ENCODE results near the gene CORO2B.

The CORO2B gene

GRCh38 chr15:68650901-68651709 is 72.3 kb downstream of the CORO2B start:
- peak overlapping the region; percentile 71; the same call in 1 of the 2 replicates for H3K27ac ChIP-seq
- TF ChIP-seq FOXP2 (optimal IDR thresholded peaks at IDR 0.05; ENCODE audit: control extremely low read depth, extremely low read length, insufficient read depth) (no peak), POLR2AphosphoS5 (IDR thresholded peaks at IDR 0.05; ENCODE audit: borderline replicate concordance, low read depth, low read length) (no peak), EZH2 (IDR thresholded peaks at IDR 0.05) (no peak)
- H3K9me3 ChIP-seq (ENCODE audit: low read depth, low read length): no peaks in the 10 kb centered on the region
- no peaks in the 10 kb centered on the region for H3K36me3 ChIP-seq (ENCODE audit: insufficient read depth, low read length)
- H3K4me3 ChIP-seq: peak overlapping the region; percentile 36; the same call in 1 of the 2 replicates
- H3K9ac ChIP-seq (ENCODE audit: insufficient read length): peak overlapping the region; percentile 30
- DNase-seq (ENCODE audit: low read depth, low spot score): no peak

GRCh38 chr15:68651916-68652525 is 73.2 kb downstream of the CORO2B start:
- Histone ChIP-seq H3K36me3 (ENCODE audit: insufficient read depth, low read length) (no peaks in the 10 kb centered on the region), H3K9ac (ENCODE audit: insufficient read length) (peak overlapping the region; percentile 30), H3K9me3 (ENCODE audit: low read depth, low read length) (no peaks in the 10 kb centered on the region), H3K4me3 (peak overlapping the region; percentile 36; the same call in 1 of the 2 replicates), H3K27ac (peak overlapping the region; percentile 71; the same call in 1 of the 2 replicates)
- no peak for TF ChIP-seq FOXP2 (optimal IDR thresholded peaks at IDR 0.05; ENCODE audit: control extremely low read depth, extremely low read length, insufficient read depth)
- no peak for TF ChIP-seq POLR2AphosphoS5 (IDR thresholded peaks at IDR 0.05; ENCODE audit: borderline replicate concordance, low read depth, low read length)
- no peak for TF ChIP-seq EZH2 (IDR thresholded peaks at IDR 0.05)
- no peak for DNase-seq (ENCODE audit: low read depth, low spot score)

GRCh38 chr15:68653031-68653635 is 74.3 kb downstream of the CORO2B start:
- Histone ChIP-seq H3K9me3 (ENCODE audit: low read depth, low read length) (no peaks in the 10 kb centered on the region), H3K4me3 (no peak overlapping the region), H3K36me3 (ENCODE audit: insufficient read depth, low read length) (no peaks in the 10 kb centered on the region), H3K9ac (ENCODE audit: insufficient read length) (no peak overlapping the region), H3K27ac (no peak overlapping the region)
- no peak for DNase-seq (ENCODE audit: low read depth, low spot score)
- no peak for TF ChIP-seq EZH2 (IDR thresholded peaks at IDR 0.05)
- no peak for TF ChIP-seq POLR2AphosphoS5 (IDR thresholded peaks at IDR 0.05; ENCODE audit: borderline replicate concordance, low read depth, low read length)
- TF ChIP-seq FOXP2 (optimal IDR thresholded peaks at IDR 0.05; ENCODE audit: control extremely low read depth, extremely low read length, insufficient read depth): no peak

- Histone ChIP-seq H3K9ac (ENCODE audit: insufficient read length) (no peak overlapping the region), H3K27ac (no peak overlapping the region), H3K9me3 (ENCODE audit: low read depth, low read length) (no peaks in the 10 kb centered on the region), H3K4me3 (no peak overlapping the region), H3K36me3 (ENCODE audit: insufficient read depth, low read length) (no peaks in the 10 kb centered on the region)
- TF ChIP-seq FOXP2 (optimal IDR thresholded peaks at IDR 0.05; ENCODE audit: control extremely low read depth, extremely low read length, insufficient read depth) (no peak), EZH2 (IDR thresholded peaks at IDR 0.05) (no peak), POLR2AphosphoS5 (IDR thresholded peaks at IDR 0.05; ENCODE audit: borderline replicate concordance, low read depth, low read length) (no peak)
- no peak for DNase-seq (ENCODE audit: low read depth, low spot score)
Measured at GRCh38 chr15:68653801-68654200, 75.0 kb downstream of the CORO2B start.

- no peak overlapping the region for H3K4me3 ChIP-seq
- DNase-seq (ENCODE audit: low read depth, low spot score): no peak
- no peaks in the 10 kb centered on the region for H3K9me3 ChIP-seq (ENCODE audit: low read depth, low read length)
- H3K36me3 ChIP-seq (ENCODE audit: insufficient read depth, low read length): no peaks in the 10 kb centered on the region
- no peak overlapping the region for H3K9ac ChIP-seq (ENCODE audit: insufficient read length)
- H3K27ac ChIP-seq: no peak overlapping the region
- TF ChIP-seq EZH2 (IDR thresholded peaks at IDR 0.05) (no peak), FOXP2 (optimal IDR thresholded peaks at IDR 0.05; ENCODE audit: control extremely low read depth, extremely low read length, insufficient read depth) (no peak), POLR2AphosphoS5 (IDR thresholded peaks at IDR 0.05; ENCODE audit: borderline replicate concordance, low read depth, low read length) (no peak)
Measured at GRCh38 chr15:68654786-68655560, 76.2 kb downstream of the CORO2B start.

GRCh38 chr15:68655686-68656437 is 77.1 kb downstream of the CORO2B start:
- H3K36me3 ChIP-seq (ENCODE audit: insufficient read depth, low read length): no peaks in the 10 kb centered on the region
- H3K9me3 ChIP-seq (ENCODE audit: low read depth, low read length): no peaks in the 10 kb centered on the region
- TF ChIP-seq EZH2 (IDR thresholded peaks at IDR 0.05) (no peak), FOXP2 (optimal IDR thresholded peaks at IDR 0.05; ENCODE audit: control extremely low read depth, extremely low read length, insufficient read depth) (no peak), POLR2AphosphoS5 (IDR thresholded peaks at IDR 0.05; ENCODE audit: borderline replicate concordance, low read depth, low read length) (no peak)
- no peak overlapping the region for H3K9ac ChIP-seq (ENCODE audit: insufficient read length)
- H3K4me3 ChIP-seq: no peak overlapping the region
- no peak for DNase-seq (ENCODE audit: low read depth, low spot score)
- no peak overlapping the region for H3K27ac ChIP-seq

GRCh38 chr15:68656438-68656739 is 77.6 kb downstream of the CORO2B start:
- Histone ChIP-seq H3K9me3 (ENCODE audit: low read depth, low read length) (no peaks in the 10 kb centered on the region), H3K4me3 (no peak overlapping the region), H3K36me3 (ENCODE audit: insufficient read depth, low read length) (no peaks in the 10 kb centered on the region), H3K27ac (no peak overlapping the region), H3K9ac (ENCODE audit: insufficient read length) (no peak overlapping the region)
- no peak for TF ChIP-seq POLR2AphosphoS5 (IDR thresholded peaks at IDR 0.05; ENCODE audit: borderline replicate concordance, low read depth, low read length)
- no peak for TF ChIP-seq EZH2 (IDR thresholded peaks at IDR 0.05)
- no peak for TF ChIP-seq FOXP2 (optimal IDR thresholded peaks at IDR 0.05; ENCODE audit: control extremely low read depth, extremely low read length, insufficient read depth)
- DNase-seq (ENCODE audit: low read depth, low spot score): no peak

Measured in SK-N-MC (cell line).